Measurements from ENCODE around the gene CAMTA2.

The CAMTA2 gene

DNA sequence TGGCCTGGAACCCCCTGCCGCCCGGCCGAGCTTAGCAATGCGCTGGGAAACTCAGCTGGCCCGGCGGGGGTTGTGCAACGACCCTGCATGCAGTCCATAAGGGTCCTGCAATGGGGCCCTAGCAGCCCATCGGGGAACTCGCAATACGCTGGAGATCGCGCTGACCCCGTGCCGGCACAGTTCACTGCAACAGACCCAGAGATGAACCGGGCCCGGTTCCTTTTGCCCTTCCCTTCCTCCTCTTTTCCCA lies 48.0 kb downstream of the CAMTA2 start:
- no peak for DNase-seq (ENCODE audit: low spot score)
- TF ChIP-seq, protein P1, sequence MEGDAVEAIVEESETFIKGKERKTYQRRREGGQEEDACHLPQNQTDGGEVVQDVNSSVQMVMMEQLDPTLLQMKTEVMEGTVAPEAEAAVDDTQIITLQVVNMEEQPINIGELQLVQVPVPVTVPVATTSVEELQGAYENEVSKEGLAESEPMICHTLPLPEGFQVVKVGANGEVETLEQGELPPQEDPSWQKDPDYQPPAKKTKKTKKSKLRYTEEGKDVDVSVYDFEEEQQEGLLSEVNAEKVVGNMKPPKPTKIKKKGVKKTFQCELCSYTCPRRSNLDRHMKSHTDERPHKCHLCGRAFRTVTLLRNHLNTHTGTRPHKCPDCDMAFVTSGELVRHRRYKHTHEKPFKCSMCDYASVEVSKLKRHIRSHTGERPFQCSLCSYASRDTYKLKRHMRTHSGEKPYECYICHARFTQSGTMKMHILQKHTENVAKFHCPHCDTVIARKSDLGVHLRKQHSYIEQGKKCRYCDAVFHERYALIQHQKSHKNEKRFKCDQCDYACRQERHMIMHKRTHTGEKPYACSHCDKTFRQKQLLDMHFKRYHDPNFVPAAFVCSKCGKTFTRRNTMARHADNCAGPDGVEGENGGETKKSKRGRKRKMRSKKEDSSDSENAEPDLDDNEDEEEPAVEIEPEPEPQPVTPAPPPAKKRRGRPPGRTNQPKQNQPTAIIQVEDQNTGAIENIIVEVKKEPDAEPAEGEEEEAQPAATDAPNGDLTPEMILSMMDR (IDR thresholded peaks at IDR 0.05; ENCODE audit: extremely low read depth, missing control alignments): no peak

DNA sequence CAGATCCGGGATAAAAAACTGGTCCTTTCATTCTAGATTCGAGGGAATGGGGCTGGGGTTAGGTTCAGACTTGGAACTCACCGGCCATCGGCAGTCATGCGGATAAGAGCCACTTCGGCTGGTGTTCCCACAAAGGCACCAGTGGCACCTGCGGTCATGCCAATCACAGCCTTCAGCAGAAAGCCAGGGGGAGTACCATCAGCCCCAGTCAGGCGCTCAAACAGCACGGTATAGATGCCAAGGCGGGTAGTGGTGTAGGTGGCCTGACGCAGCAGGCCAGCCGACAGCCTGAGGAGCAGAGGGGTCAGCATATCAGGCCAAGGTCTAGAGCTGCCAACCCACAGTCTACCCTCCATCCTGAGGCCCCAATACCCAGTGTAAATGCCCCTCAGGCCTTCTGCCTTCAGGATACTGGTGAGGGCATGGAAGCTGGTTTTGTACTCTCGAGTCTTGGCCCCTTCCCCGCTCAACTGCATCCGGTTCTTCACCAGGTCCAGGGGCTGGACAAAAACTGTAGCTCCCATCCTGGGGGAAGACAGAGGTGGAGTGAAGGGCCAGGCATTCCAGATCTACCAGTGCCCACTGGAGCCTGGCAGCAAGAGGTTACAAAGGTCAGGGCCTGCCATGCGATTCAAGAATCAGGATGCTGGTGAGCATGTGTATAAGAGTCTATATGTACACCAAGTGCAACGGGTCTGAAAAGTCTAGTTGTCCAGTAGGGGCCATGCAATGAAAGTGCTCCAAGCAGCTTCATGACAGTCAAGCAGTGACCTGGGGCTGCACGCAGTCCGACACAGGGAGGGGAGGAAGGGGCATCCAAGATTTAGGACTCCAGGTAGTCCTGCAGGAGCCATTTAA lies 48.6 kb downstream of the CAMTA2 start:
- DNase-seq (ENCODE audit: low spot score): no peak
- TF ChIP-seq, protein P1 (IDR thresholded peaks at IDR 0.05; ENCODE audit: extremely low read depth, missing control alignments): no peak

DNA sequence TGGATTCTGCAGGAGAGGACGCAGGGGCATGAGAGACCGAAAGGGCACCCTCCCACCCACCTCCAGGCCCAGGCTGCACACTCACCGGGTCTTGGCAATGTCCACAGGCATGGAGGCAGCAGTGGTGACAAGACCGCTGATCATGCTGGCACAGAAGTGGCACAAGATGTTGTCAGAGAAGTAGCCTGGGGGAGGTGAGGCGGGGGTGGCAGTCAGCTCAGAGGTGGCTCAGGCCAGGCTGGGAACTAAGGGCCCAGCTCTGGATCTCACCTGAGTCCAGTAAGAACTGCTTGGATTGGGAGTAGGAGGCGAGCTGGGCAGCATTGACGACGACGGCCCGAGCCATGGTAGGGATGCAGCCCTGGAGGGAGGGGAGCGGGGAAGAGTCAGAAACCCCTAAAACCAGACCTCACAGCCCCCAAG lies 49.4 kb downstream of the CAMTA2 start:
- TF ChIP-seq, protein P1 (IDR thresholded peaks at IDR 0.05; ENCODE audit: extremely low read depth, missing control alignments): no peak
- DNase-seq (ENCODE audit: low spot score): no peak

DNA sequence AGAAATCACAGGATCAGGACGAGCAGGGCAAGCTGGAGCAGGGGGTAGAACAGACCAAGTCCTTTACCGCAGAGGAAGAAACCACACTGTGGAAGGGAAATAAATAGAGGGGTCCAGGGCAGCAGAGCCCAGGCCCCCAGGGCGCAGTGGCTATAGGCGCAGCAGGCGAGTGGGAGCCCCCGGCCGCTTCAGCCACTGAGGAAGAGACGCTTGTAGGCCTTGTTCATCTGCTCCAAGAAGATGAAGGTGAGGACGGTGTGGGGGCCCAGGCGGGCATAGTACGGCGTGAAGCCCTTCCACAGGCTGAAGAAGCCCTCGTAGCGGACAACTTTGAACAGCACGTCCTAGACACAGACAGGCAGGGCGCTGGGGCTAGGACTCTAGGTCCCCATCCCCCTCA lies 49.9 kb downstream of the CAMTA2 start:
- TF ChIP-seq, protein P1 (IDR thresholded peaks at IDR 0.05; ENCODE audit: extremely low read depth, missing control alignments): no peak
- no peak for DNase-seq (ENCODE audit: low spot score)

DNA sequence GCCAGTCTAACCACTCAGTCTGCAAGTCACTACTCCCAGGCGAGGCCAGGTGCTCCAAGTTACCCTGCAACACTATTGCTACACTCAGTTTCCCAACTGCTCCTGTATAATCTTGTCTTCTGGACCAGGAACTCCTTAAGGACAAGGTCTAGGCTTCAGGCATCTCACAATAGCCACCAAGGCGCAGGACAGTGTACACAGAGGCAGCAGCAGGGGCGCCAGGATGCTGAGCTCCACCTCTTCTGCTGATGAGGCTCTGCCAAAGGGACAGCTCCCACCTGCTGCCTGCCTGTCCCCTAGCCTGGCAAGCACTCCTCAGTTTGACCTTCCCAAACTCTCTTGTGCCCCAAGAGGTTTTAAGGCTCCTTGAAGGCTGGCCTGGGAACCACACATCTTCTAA lies 51.0 kb downstream of the CAMTA2 start:
- DNase-seq (ENCODE audit: low spot score): no peak
- TF ChIP-seq, protein P1 (IDR thresholded peaks at IDR 0.05; ENCODE audit: extremely low read depth, missing control alignments): no peak

DNA sequence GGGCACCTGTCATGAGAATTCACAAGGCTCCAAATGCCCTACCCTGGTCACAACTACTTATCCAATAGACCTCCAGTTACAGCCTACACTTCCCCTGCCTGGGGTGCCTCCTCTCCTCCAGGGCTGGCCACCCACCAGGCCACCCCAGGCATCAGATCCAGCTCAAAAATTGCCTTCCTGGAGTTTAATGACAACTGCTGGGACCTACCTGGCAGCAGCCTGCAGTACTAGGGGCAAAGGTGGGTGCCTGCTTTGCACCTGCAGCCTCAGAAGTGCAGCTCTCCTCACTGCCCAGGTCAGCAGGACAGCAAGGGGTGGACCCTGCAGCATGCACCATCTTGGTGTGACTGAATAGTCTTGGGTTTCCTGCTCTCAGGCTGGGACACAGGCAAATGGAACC lies 51.8 kb downstream of the CAMTA2 start:
- TF ChIP-seq, protein P1 (IDR thresholded peaks at IDR 0.05; ENCODE audit: extremely low read depth, missing control alignments): no peak
- DNase-seq (ENCODE audit: low spot score): no peak

DNA sequence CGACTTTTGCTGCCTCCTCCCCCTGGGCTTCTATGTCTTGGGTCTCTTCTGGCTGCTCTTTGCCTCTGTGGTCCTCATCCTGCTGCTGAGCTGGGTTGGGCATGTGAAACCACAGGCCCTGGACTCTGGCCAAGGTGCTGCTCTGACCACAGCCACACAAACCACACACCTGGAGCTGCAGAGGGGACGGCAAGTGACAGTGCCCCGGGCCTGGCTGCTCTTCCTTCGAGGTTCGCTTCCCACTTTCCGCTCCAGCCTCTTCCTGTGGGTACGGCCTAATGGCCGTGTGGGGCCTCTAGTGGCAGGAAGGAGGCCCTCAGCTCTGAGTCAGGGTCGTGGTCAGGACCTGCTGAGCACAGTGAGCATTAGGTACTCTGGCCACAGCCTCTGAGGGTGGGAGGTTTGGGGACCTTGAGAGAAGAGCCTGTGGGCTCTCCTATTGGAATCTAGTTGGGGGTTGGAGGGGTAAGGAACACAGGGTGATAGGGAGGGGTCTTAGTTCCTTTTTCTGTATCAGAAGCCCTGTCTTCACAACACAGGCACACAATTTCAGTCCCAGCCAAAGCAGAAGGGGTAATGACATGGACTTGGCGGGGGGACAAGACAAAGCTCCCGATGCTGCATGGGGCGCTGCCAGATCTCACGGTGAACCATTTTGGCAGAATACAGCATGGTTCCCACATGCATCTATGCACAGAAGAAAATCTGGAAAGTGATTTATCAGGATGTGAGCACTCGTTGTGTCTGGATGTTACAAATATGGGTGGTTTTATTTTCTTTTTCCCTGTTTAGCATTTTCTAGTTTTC lies 53.1 kb downstream of the CAMTA2 start:
- TF ChIP-seq, protein P1 (IDR thresholded peaks at IDR 0.05; ENCODE audit: extremely low read depth, missing control alignments): peak; percentile 11
- DNase-seq (ENCODE audit: low spot score): peak; percentile 67

All from GM20000 (cell line).